ENCODE measurements around the gene DRD4. TPM values are rescaled to one million over a fixed set of nuclear protein-coding genes. Genes with fewer than 3 reads are reported as not detected.

Gene DRD4
- polyA plus RNA-seq, 2 donors, result 0.18 to 0.39 TPM

GRCh38 chr11:627308-627576, 9.8 kb upstream of the DRD4 start:
- Histone ChIP-seq H3K4me1 (ENCODE audit: control insufficient read depth in 2 of 2, insufficient read depth in 2 of 2, low read length in 1 of 2) (peaks cover 5 to 6% of the 10 kb centered on the region in 2 donors), H3K9me3 (ENCODE audit: control insufficient read depth in 2 of 2, insufficient read depth in 1 of 2, low read depth in 1 of 2, low read length in 1 of 2) (no peaks in the 10 kb centered on the region), H3K27ac (ENCODE audit: low read depth in 2 of 2, low read length in 1 of 2) (no peak overlapping the region), H3K4me3 (ENCODE audit: low read depth in 1 of 2, low read length in 2 of 2) (no peak overlapping the region), H3K27me3 (ENCODE audit: control insufficient read depth in 1 of 2, insufficient read depth in 2 of 2, low read length in 2 of 2) (no peaks in the 10 kb centered on the region), H3K36me3 (ENCODE audit: control insufficient read depth in 2 of 2, insufficient read depth in 2 of 2, low read length in 1 of 2) (peaks cover 0 to 3% of the 10 kb centered on the region in 2 donors)
- WGBS, 2 donors, result 22 to 24% methylated on average over 12 to 28 of the region's 28 CpGs

- Histone ChIP-seq H3K27me3 (ENCODE audit: control insufficient read depth in 1 of 2, insufficient read depth in 2 of 2, low read length in 2 of 2) (no peaks in the 10 kb centered on the region), H3K4me1 (ENCODE audit: control insufficient read depth in 2 of 2, insufficient read depth in 2 of 2, low read length in 1 of 2) (peaks cover 5 to 6% of the 10 kb centered on the region in 2 donors), H3K4me3 (ENCODE audit: low read depth in 1 of 2, low read length in 2 of 2) (no peak overlapping the region), H3K9me3 (ENCODE audit: control insufficient read depth in 2 of 2, insufficient read depth in 1 of 2, low read depth in 1 of 2, low read length in 1 of 2) (no peaks in the 10 kb centered on the region), H3K36me3 (ENCODE audit: control insufficient read depth in 2 of 2, insufficient read depth in 2 of 2, low read length in 1 of 2) (peaks cover 0 to 3% of the 10 kb centered on the region in 2 donors), H3K27ac (ENCODE audit: low read depth in 2 of 2, low read length in 1 of 2) (no peak overlapping the region)
- WGBS, 2 donors, result 93 to 94% methylated on average over 31 of the region's 31 CpGs
These were observed 9.0 kb upstream of the DRD4 start for GRCh38 chr11:628056-628455.

- no peaks in the 10 kb centered on the region for H3K27me3 ChIP-seq (ENCODE audit: control insufficient read depth in 1 of 2, insufficient read depth in 2 of 2, low read length in 2 of 2)
These were observed 7.9 kb upstream of the DRD4 start for GRCh38 chr11:629237-629583.

GRCh38 chr11:630871-631270, 6.2 kb upstream of the DRD4 start:
- Histone ChIP-seq H3K27me3 (ENCODE audit: control insufficient read depth in 1 of 2, insufficient read depth in 2 of 2, low read length in 2 of 2) (no peaks in the 10 kb centered on the region), H3K4me3 (ENCODE audit: low read depth in 1 of 2, low read length in 2 of 2) (no peak overlapping the region)
- WGBS, 2 donors, result 89 to 92% methylated on average over 5 of the region's 5 CpGs

More at GRCh38 chr11:629237-629583, 7.9 kb upstream of the DRD4 start:
- Histone ChIP-seq H3K36me3 (ENCODE audit: control insufficient read depth in 2 of 2, insufficient read depth in 2 of 2, low read length in 1 of 2) (peaks cover 0 to 3% of the 10 kb centered on the region in 2 donors), H3K4me1 (ENCODE audit: control insufficient read depth in 2 of 2, insufficient read depth in 2 of 2, low read length in 1 of 2) (peaks cover 4 to 5% of the 10 kb centered on the region in 2 donors), H3K27ac (ENCODE audit: low read depth in 2 of 2, low read length in 1 of 2) (no peak overlapping the region), H3K4me3 (ENCODE audit: low read depth in 1 of 2, low read length in 2 of 2) (no peak overlapping the region), H3K9me3 (ENCODE audit: control insufficient read depth in 2 of 2, insufficient read depth in 1 of 2, low read depth in 1 of 2, low read length in 1 of 2) (no peaks in the 10 kb centered on the region)
- WGBS, 2 donors, result 57 to 58% methylated on average over 10 of the region's 10 CpGs

GRCh38 chr11:635945-636510, 1.0 kb upstream of the DRD4 start:
- no peak overlapping the region for H3K27ac ChIP-seq (ENCODE audit: low read depth in 2 of 2, low read length in 1 of 2)
- peaks cover 0 to 18% of the 10 kb centered on the region in 2 donors for H3K27me3 ChIP-seq (ENCODE audit: control insufficient read depth in 1 of 2, insufficient read depth in 2 of 2, low read length in 2 of 2)
- H3K36me3 ChIP-seq (ENCODE audit: control insufficient read depth in 2 of 2, insufficient read depth in 2 of 2, low read length in 1 of 2), result no peaks in the 10 kb centered on the region
- H3K9me3 ChIP-seq (ENCODE audit: control insufficient read depth in 2 of 2, insufficient read depth in 1 of 2, low read depth in 1 of 2, low read length in 1 of 2), result no peaks in the 10 kb centered on the region
- no peak overlapping the region for H3K4me3 ChIP-seq (ENCODE audit: low read depth in 1 of 2, low read length in 2 of 2)
- WGBS, 2 donors, result 64 to 79% methylated on average over 22 of the region's 22 CpGs
- peaks cover 10 to 29% of the 10 kb centered on the region in 2 donors for H3K4me1 ChIP-seq (ENCODE audit: control insufficient read depth in 2 of 2, insufficient read depth in 2 of 2, low read length in 1 of 2)

More at GRCh38 chr11:630871-631270, 6.2 kb upstream of the DRD4 start:
- H3K36me3 ChIP-seq (ENCODE audit: control insufficient read depth in 2 of 2, insufficient read depth in 2 of 2, low read length in 1 of 2), result peaks cover 0 to 3% of the 10 kb centered on the region in 2 donors
- no peak overlapping the region for H3K27ac ChIP-seq (ENCODE audit: low read depth in 2 of 2, low read length in 1 of 2)
- H3K4me1 ChIP-seq (ENCODE audit: control insufficient read depth in 2 of 2, insufficient read depth in 2 of 2, low read length in 1 of 2), result peaks cover 2 to 5% of the 10 kb centered on the region in 2 donors
- no peaks in the 10 kb centered on the region for H3K9me3 ChIP-seq (ENCODE audit: control insufficient read depth in 2 of 2, insufficient read depth in 1 of 2, low read depth in 1 of 2, low read length in 1 of 2)

- peaks cover 0 to 10% of the 10 kb centered on the region in 2 donors for H3K36me3 ChIP-seq (ENCODE audit: control insufficient read depth in 2 of 2, insufficient read depth in 2 of 2, low read length in 1 of 2)
- H3K9me3 ChIP-seq (ENCODE audit: control insufficient read depth in 2 of 2, insufficient read depth in 1 of 2, low read depth in 1 of 2, low read length in 1 of 2), result no peaks in the 10 kb centered on the region
- peaks cover 0 to 18% of the 10 kb centered on the region in 2 donors for H3K27me3 ChIP-seq (ENCODE audit: control insufficient read depth in 1 of 2, insufficient read depth in 2 of 2, low read length in 2 of 2)
- H3K4me3 ChIP-seq (ENCODE audit: low read depth in 1 of 2, low read length in 2 of 2), result peak overlapping the region; percentile 11 to 28
- H3K4me1 ChIP-seq (ENCODE audit: control insufficient read depth in 2 of 2, insufficient read depth in 2 of 2, low read length in 1 of 2), result peaks cover 10 to 29% of the 10 kb centered on the region in 2 donors
- no peak overlapping the region for H3K27ac ChIP-seq (ENCODE audit: low read depth in 2 of 2, low read length in 1 of 2)
- 3 to 6% methylated on average over 13 to 34 of the region's 34 CpGs for WGBS, 2 donors
These were observed 194 bp downstream of the DRD4 start for GRCh38 chr11:637333-637592.

- peaks cover 0 to 18% of the 10 kb centered on the region in 2 donors for H3K27me3 ChIP-seq (ENCODE audit: control insufficient read depth in 1 of 2, insufficient read depth in 2 of 2, low read length in 2 of 2)
- no peak overlapping the region for H3K27ac ChIP-seq (ENCODE audit: low read depth in 2 of 2, low read length in 1 of 2)
- 33 to 44% methylated on average over 55 of the region's 55 CpGs for WGBS, 2 donors
- H3K4me3 ChIP-seq (ENCODE audit: low read depth in 1 of 2, low read length in 2 of 2), result peak overlapping the region in 1 of 2 donors; percentile 28
- no peaks in the 10 kb centered on the region for H3K9me3 ChIP-seq (ENCODE audit: control insufficient read depth in 2 of 2, insufficient read depth in 1 of 2, low read depth in 1 of 2, low read length in 1 of 2)
- peaks cover 10 to 33% of the 10 kb centered on the region in 2 donors for H3K4me1 ChIP-seq (ENCODE audit: control insufficient read depth in 2 of 2, insufficient read depth in 2 of 2, low read length in 1 of 2)
- H3K36me3 ChIP-seq (ENCODE audit: control insufficient read depth in 2 of 2, insufficient read depth in 2 of 2, low read length in 1 of 2), result peaks cover 0 to 13% of the 10 kb centered on the region in 2 donors
These were observed 788 bp downstream of the DRD4 start for GRCh38 chr11:637593-638521.

GRCh38 chr11:638631-639331, 1.7 kb downstream of the DRD4 start:
- Histone ChIP-seq H3K27ac (ENCODE audit: low read depth in 2 of 2, low read length in 1 of 2) (no peak overlapping the region), H3K27me3 (ENCODE audit: control insufficient read depth in 1 of 2, insufficient read depth in 2 of 2, low read length in 2 of 2) (peaks cover 0 to 18% of the 10 kb centered on the region in 2 donors), H3K9me3 (ENCODE audit: control insufficient read depth in 2 of 2, insufficient read depth in 1 of 2, low read depth in 1 of 2, low read length in 1 of 2) (no peaks in the 10 kb centered on the region), H3K4me1 (ENCODE audit: control insufficient read depth in 2 of 2, insufficient read depth in 2 of 2, low read length in 1 of 2) (peaks cover 10 to 33% of the 10 kb centered on the region in 2 donors), H3K36me3 (ENCODE audit: control insufficient read depth in 2 of 2, insufficient read depth in 2 of 2, low read length in 1 of 2) (peaks cover 3 to 16% of the 10 kb centered on the region in 2 donors), H3K4me3 (ENCODE audit: low read depth in 1 of 2, low read length in 2 of 2) (no peak overlapping the region)
- 45 to 58% methylated on average over 28 of the region's 28 CpGs for WGBS, 2 donors

GRCh38 chr11:639332-639955, 2.4 kb downstream of the DRD4 start:
- Histone ChIP-seq H3K4me1 (ENCODE audit: control insufficient read depth in 2 of 2, insufficient read depth in 2 of 2, low read length in 1 of 2) (peaks cover 10 to 33% of the 10 kb centered on the region in 2 donors), H3K27ac (ENCODE audit: low read depth in 2 of 2, low read length in 1 of 2) (no peak overlapping the region), H3K36me3 (ENCODE audit: control insufficient read depth in 2 of 2, insufficient read depth in 2 of 2, low read length in 1 of 2) (peaks cover 3 to 21% of the 10 kb centered on the region in 2 donors), H3K9me3 (ENCODE audit: control insufficient read depth in 2 of 2, insufficient read depth in 1 of 2, low read depth in 1 of 2, low read length in 1 of 2) (no peaks in the 10 kb centered on the region), H3K4me3 (ENCODE audit: low read depth in 1 of 2, low read length in 2 of 2) (peak overlapping the region in 1 of 2 donors; percentile 1), H3K27me3 (ENCODE audit: control insufficient read depth in 1 of 2, insufficient read depth in 2 of 2, low read length in 2 of 2) (peaks cover 0 to 18% of the 10 kb centered on the region in 2 donors)
- WGBS, 2 donors, result 5 to 20% methylated on average over 60 to 80 of the region's 80 CpGs
